Measurements from ENCODE around the gene VPS13A.

Gene VPS13A

GRCh38 chr9:77457916-77458592 lies 280.7 kb downstream of the VPS13A start:
- TF ChIP-seq TEAD4 (IDR thresholded peaks at IDR 0.05) (no peak), RAD21 (IDR thresholded peaks at IDR 0.05; ENCODE audit: low read depth) (peak; percentile 64)

GRCh38 chr9:77460938-77461337 lies 283.6 kb downstream of the VPS13A start:
- TF ChIP-seq CEBPB (IDR thresholded peaks at IDR 0.05) (no peak), TEAD4 (IDR thresholded peaks at IDR 0.05) (no peak), USF1 (IDR thresholded peaks at IDR 0.05) (no peak), TAF1 (IDR thresholded peaks at IDR 0.05; ENCODE audit: low read depth) (no peak), MAX (IDR thresholded peaks at IDR 0.05) (no peak), EP300 (IDR thresholded peaks at IDR 0.05; ENCODE audit: borderline replicate concordance) (no peak), YY1 (IDR thresholded peaks at IDR 0.05; ENCODE audit: low read depth) (no peak), REST (IDR thresholded peaks at IDR 0.05; ENCODE audit: low read depth) (no peak), NFIC (IDR thresholded peaks at IDR 0.05) (no peak), RAD21 (IDR thresholded peaks at IDR 0.05; ENCODE audit: low read depth) (no peak), EGR1 (IDR thresholded peaks at IDR 0.05) (no peak), ZBTB7A (IDR thresholded peaks at IDR 0.05; ENCODE audit: low read depth) (no peak), FOXM1 (IDR thresholded peaks at IDR 0.05; ENCODE audit: borderline replicate concordance, low read depth) (no peak), TCF12 (IDR thresholded peaks at IDR 0.05; ENCODE audit: low read depth) (no peak), CREB1 (IDR thresholded peaks at IDR 0.05; ENCODE audit: low read depth) (no peak)

GRCh38 chr9:77462066-77462465 lies 284.7 kb downstream of the VPS13A start:
- TF ChIP-seq ZBTB7A (IDR thresholded peaks at IDR 0.05; ENCODE audit: low read depth) (no peak), EP300 (IDR thresholded peaks at IDR 0.05; ENCODE audit: borderline replicate concordance) (no peak), RAD21 (IDR thresholded peaks at IDR 0.05; ENCODE audit: low read depth) (no peak), CEBPB (IDR thresholded peaks at IDR 0.05) (no peak), NFIC (IDR thresholded peaks at IDR 0.05) (no peak), TAF1 (IDR thresholded peaks at IDR 0.05; ENCODE audit: low read depth) (no peak), TEAD4 (IDR thresholded peaks at IDR 0.05) (no peak), REST (IDR thresholded peaks at IDR 0.05; ENCODE audit: low read depth) (no peak), EGR1 (IDR thresholded peaks at IDR 0.05) (no peak), TCF12 (IDR thresholded peaks at IDR 0.05; ENCODE audit: low read depth) (no peak), USF1 (IDR thresholded peaks at IDR 0.05) (no peak), FOXM1 (IDR thresholded peaks at IDR 0.05; ENCODE audit: borderline replicate concordance, low read depth) (no peak), MAX (IDR thresholded peaks at IDR 0.05) (no peak), CREB1 (IDR thresholded peaks at IDR 0.05; ENCODE audit: low read depth) (no peak), YY1 (IDR thresholded peaks at IDR 0.05; ENCODE audit: low read depth) (no peak)

GRCh38 chr9:77463151-77463550 lies 285.8 kb downstream of the VPS13A start:
- no peak for TF ChIP-seq TEAD4 (IDR thresholded peaks at IDR 0.05)

- TF ChIP-seq EGR1 (IDR thresholded peaks at IDR 0.05): no peak
- no peak for TF ChIP-seq USF1 (IDR thresholded peaks at IDR 0.05)
- no peak for TF ChIP-seq NFIC (IDR thresholded peaks at IDR 0.05)
- TF ChIP-seq FOXM1 (IDR thresholded peaks at IDR 0.05; ENCODE audit: borderline replicate concordance, low read depth): no peak
- TF ChIP-seq CREB1 (IDR thresholded peaks at IDR 0.05; ENCODE audit: low read depth): no peak
- no peak for TF ChIP-seq MAX (IDR thresholded peaks at IDR 0.05)
- no peak for TF ChIP-seq REST (IDR thresholded peaks at IDR 0.05; ENCODE audit: low read depth)
- no peak for TF ChIP-seq TCF12 (IDR thresholded peaks at IDR 0.05; ENCODE audit: low read depth)
- TF ChIP-seq TAF1 (IDR thresholded peaks at IDR 0.05; ENCODE audit: low read depth): no peak
- no peak for TF ChIP-seq YY1 (IDR thresholded peaks at IDR 0.05; ENCODE audit: low read depth)
- no peak for TF ChIP-seq TEAD4 (IDR thresholded peaks at IDR 0.05)
- TF ChIP-seq RAD21 (IDR thresholded peaks at IDR 0.05; ENCODE audit: low read depth): no peak
Measured at GRCh38 chr9:77464661-77465060, 287.3 kb downstream of the VPS13A start.
